Fibroblast of peridontal ligament (primary cell): ENCODE results near the gene NFIC.
"Not testable (repeated sequence)": the region's sequence is repeated elsewhere in the genome, so short reads cannot be mapped to it uniquely, and the experiment has no call there.

Experiments
- DNase-seq: peaks from one replicate; pipeline ENCODE4 v3.0.0-alpha.2; 2010; ENCODE audit errors: extremely low read depth

The NFIC gene

DNA sequence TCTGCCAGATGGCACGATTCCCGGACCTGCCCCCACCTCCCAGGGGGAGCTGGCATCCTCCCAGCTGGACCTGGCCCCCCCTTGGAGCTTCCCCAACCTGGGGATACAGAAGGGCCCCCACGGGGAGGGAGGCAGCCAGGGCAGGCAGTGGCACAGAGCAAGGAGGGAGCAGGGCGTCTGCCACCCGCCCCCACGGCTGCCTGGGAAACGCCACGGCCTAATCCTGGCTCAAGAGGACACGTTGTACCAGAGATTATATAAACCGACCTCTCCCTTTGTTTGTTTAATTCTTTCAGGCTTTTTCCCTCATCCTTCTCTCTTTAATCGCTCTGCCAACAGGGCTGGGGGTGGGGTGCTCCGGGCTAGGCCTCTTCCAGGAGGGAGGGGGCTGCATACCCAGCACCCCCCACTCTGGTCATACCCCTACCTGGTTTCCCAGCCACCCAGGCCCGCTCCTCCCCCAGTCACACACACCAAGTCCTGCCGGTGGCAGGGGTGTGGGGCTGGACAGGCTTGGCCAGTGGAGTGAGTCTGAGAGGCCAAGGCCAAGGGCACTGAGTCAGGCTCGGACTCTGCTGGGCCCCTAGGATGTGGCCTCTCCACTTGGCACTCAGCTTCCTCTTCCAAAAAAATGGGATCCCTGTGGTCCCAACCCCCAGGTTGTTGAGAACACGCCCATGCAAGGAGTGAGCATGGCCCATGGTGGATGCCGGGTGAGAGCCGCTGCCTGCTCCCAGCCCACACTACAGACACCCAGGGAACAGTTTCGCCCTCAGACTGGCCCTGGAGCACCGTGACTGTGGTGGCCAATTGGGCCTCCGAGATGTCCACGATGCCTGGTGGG is 29.5 kb upstream of the NFIC start:
- peak; percentile 71 for DNase-seq

GRCh38 chr19:3338541-3339181 is 27.7 kb upstream of the NFIC start:
- DNase-seq, result no peak

DNA sequence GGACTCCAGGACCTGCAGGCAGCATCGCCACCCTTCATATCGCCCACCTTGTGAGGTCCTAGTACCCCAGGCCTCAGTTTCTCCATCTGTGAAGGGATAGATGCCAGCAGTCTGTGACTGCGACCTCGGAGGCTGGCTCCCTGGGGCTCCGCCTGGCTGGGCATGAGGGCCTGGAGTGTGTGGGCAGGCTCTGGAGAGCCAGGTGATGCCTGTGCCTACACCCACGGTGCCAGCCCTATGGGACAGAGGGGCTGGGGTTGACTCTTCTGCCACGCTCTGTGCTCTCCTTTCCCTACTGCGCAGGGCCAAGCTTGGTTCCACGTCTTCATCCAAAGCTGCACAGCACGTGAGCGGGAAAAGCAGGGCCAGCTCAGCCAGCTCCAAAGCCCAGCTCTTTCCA is 26.0 kb upstream of the NFIC start:
- no peak for DNase-seq

GRCh38 chr19:3342246-3342645 is 24.1 kb upstream of the NFIC start:
- DNase-seq, result no peak

DNA sequence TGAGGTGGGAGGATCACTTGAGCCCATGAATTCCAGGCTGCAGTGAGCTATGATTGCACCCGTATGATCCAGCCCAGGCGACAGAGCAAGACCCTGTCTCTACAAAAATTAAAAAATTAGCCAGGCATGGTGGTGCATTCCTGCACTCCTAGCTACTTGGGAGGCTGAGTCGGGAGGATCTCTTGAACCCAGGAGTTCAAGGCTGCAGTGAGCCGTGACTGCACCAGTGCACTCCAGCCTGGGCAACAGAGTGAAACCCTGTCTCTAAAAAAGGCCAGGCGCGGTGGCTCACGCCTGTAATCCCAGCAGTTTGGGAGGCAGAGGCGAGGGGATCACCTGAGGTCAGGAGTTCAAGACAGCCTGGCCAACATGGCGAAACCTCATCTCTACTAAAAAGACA is 23.4 kb upstream of the NFIC start:
- not testable (repeated sequence) for DNase-seq

GRCh38 chr19:3343619-3344502 is 22.5 kb upstream of the NFIC start:
- peak; percentile 80 for DNase-seq

GRCh38 chr19:3344608-3345598 is 21.5 kb upstream of the NFIC start:
- DNase-seq, result no peak

DNA sequence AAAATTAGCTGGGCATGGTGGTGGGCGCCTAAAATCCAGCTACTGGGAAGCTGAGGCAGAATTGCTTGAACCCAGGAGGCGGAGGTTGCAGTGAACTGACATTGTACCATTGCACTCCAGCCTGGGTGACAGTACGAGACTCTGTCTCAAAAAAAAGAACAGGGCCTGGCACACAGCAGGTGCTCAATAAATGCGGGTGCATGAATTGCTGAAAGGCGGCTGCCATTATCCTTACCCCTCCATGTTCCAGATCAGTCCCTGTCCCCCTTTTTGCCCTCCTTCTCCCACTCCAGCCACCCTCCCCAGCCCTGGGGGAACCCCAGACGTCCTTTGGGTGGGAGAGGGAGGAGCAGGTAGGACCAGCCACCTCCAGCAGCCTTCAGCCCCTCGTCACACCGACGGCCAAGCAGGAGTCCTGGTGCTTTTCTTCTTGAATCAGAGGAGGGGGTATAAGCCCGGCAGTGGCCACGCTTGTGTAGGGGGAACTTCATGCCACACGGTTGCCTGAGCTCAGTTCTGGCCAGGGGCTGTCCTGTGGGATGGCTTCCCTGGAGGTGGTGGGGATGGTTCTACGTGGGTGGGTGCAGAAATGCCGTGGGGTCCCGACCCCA is 20.4 kb upstream of the NFIC start:
- DNase-seq, result no peak

DNA sequence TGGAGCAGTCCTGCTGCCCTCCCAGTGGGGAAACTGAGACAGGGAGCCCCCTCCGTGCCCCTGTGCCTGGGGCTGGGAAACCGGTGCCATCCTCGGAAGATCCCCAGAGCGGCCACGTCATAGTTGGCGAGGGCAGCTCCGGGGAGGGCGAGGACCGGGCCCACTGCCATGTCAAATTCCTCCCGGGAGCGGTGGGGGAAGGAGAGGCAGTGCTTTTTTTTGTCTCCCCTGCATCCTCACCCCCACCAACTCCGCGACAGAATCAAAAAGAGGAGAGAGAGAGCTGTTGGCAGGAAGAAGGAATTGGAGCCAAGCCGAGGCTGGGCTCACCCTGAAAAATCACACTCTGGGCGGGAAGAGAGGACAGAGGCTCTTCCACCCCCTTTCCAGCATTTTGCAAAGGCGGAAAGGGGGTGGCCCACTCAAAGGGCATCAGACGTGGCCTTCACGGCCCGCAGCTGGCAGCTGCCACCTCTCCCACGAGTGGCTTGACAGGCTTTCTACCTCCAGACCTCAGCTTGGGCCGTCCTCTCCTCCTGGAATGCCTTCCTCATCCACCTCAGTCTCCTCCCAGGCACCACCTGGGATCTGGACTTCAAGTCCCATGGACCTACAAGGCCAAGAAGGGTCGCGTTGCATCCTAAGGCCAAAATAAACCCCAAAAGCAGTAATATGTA is 19.6 kb upstream of the NFIC start:
- peak; percentile 81 for DNase-seq

- DNase-seq, result no peak
Observed at GRCh38 chr19:3348042-3348441, 18.3 kb upstream of the NFIC start.

DNA sequence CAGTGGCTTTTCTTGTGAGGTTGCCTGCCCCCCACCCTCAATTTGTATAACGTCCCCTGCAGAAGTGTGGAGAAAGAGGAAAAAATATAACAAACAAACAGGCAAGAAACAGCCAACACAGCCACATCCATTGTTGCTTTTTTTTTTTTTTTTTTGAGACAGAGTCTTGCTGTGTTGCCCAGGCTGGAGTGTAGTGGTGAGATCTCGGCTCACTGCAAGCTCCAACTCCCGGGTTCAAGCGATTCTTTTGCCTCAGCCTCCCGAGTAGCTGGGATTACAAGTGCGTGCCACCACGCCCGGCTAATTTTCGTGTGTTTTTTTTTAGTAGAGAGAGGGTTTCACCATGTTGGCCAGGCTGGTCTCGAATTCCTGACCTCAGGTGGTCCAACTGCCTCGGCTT is 17.9 kb upstream of the NFIC start:
- not testable (repeated sequence) for DNase-seq

GRCh38 chr19:3350014-3350663 is 16.2 kb upstream of the NFIC start:
- DNase-seq, result peak; percentile 41

DNA sequence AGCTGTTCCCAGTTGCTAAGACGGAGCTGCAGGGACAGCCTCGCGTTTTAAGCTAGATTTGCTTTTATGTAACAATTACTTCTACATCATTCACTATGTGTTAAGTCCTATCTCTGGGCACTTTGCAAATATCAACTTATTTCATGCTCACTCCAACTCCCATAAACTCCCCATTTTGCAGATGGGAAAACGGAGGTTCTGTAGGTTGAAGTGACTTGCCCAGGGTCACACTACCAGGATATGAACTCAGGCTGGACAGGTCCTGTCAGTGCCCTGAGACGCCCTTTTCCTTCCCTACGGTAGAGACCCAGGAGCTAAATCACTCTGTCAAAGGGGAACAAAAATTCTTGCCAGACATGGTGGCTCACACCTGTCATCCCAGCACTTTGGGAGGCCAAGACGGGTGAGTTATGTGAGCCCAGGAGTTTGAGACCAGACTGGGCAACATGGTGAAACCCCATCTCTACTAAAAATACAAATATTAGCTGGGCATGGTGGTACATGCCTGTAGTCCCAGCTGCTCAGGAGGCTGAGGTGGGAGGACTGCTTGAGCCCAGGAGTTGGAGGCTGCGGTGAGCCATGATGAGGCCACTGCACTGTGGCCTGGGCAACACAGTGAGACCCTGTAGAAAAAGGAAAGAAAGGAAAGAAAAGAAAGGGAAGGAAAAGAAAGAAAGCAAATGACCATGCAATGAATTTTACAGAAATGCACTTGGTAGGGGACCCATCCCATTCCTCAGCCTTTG is 14.5 kb upstream of the NFIC start:
- DNase-seq, result no peak

GRCh38 chr19:3353493-3353892 is 12.9 kb upstream of the NFIC start:
- no peak for DNase-seq

DNA sequence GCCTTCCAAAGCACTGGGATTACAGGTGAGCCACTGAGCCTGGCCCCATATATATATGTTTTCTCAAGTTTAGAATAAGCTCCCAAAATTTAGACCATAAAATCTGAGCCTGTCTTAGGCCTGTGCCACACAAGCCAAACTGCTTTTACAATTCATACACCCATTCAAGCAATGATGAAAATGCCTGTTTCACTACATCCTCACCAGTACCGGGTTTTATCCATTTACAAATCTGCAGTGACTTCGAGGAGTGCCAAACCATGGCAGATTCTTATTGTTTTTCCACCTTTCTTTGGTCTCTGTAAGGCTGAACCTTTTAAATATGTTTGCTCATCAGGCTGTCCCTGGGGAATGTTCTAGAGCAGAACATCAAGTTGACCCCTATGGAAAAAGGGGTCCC is 9.6 kb upstream of the NFIC start:
- DNase-seq, result no peak

DNA sequence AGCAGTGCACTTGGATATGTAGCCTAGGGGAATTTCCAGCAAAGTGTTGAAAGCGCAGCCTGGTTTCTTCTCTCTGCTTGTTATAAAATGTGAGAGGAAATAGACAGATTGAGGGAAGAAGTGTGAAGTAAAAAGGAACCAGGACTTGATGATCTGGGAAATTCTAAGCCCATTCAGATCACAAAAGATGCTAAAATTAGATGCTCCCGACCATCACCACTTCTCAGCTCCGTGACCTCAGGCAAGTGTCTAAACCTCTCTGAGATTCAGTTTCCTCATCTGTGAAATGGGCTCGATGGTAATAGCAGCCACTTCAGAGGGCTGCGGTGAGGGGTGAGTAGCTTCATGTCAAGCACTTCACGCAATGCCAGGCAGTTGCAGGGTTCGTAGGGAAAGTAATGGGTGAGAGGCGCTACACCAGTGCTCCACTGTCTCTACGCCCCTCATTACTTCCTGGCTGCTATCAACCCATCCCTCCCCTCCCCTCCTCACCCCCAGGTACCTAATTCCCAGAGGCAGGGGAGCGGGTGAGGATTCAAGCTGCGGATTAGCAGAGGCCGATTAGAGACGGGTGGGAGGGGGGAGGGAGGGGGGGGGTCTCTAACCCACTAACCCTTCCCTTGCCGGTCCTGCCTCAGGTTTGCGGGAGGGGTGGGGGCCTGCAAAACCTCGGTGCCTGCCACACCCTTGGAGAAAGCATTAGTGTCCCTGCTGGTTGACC is 9.0 kb upstream of the NFIC start:
- DNase-seq, result no peak

DNA sequence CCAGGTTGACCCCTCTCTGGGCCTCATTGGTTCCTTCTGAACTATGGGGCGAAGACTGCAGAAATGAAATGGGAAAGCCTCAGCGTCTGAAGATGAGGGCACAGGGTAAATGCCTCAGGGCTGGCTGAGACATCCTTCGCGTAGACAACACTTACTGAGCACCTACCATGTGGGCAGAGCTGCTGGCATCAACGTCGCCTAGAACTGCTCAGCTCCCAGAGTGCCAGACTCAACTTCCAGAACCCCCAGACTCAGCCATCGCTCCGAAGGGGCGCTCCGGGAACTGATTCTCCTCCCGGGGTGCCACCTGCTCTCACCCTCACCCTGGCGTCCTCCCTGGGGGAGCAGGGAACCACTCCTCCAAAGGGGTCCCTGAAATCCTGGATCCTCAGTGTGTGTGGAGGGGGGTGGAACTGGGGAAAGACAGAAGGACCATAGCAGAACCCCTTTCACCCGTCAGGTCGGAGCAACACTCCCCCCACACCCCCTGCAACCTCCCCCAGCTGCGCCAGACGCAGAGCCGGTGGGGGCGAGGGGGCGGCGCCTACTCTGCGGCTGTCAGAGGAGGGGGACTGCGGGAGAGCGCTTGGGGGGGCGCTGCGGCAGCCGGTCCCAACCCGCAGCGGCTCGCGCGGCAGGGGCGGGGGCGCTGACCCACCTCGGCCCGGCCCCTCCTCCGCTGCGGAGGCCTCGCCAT is 8.2 kb upstream of the NFIC start:
- DNase-seq, result no peak

GRCh38 chr19:3358689-3359014 is 7.7 kb upstream of the NFIC start:
- no peak for DNase-seq
